ENCODE measurements around the gene PTGDS.

The PTGDS gene

GRCh38 chr9:136991993-136992818 is 14.9 kb downstream of the PTGDS start, which contains the start of gene PAXX:
Gene PAXX, plus strand, starts transcription at chr9:136992422. Its CDS starts 22 bp downstream, at chr9:136992444.
- no peak for TF ChIP-seq GATA2 (IDR thresholded peaks at IDR 0.05; ENCODE audit: low read depth, low read length)
- no peak for TF ChIP-seq GATA3 (IDR thresholded peaks at IDR 0.05; ENCODE audit: low read depth, low read length)

DNA sequence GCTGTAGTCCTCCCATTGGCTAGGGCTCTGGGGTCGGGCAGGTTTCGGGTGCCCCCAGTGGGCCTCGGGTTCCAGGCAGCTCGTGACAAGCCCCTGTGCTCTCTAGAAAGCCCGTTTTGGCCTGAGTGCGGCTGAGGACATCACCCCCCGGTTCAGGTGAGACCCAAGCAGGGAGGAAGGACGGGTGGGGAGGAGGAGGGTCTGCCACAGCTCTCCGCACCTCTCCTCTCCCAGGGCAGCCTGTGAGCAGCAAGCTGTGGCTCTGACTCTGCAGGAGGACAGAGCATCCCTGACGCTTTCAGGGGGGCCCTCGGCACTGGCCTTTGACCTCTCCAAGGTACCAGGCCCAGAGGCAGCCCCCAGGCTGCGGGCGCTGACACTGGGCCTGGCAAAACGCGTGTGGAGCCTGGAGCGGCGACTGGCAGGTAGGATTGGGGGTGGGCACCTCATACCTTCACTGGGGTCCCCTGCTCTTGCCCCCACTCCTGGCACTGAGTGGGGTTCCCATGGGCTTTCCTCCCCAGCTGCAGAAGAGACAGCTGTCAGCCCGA is 15.6 kb downstream of the PTGDS start:
- TF ChIP-seq GATA3 (IDR thresholded peaks at IDR 0.05; ENCODE audit: low read depth, low read length) (no peak), GATA2 (IDR thresholded peaks at IDR 0.05; ENCODE audit: low read depth, low read length) (no peak)

DNA sequence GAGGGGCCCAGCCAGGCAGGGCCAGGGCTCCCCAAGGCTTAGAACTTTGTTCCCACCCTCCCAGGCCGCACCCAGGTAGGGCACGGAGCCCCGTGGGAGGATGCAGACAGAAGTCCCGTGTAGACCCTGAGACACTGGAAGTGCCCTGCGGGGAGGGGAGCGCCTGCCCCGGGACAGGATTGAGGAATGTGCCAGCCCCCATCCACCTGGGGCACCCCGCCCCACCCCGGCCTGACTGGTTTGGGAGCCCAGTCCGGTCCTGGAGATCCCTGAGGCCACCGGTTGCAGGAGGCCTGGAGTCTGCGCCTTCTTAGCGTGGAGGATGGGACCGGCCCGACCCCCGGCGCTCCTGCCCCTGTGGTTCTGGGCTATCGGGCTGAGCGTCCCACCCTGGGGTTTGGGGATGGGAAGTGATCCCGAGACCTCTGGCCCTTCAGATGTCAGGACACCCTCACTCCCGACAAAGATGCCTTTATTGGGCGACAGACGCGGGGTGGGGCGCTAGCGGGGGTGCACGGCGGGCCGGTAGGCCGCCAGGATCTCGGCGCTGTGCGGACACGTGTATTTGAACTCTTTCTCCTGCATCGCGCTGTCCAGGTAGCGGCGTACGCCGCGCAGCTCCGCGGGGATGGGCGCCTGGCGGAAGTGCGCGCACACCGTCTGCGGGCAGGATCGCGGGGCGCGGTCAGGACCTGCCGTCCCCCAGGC is 17.0 kb downstream of the PTGDS start:
- TF ChIP-seq GATA2 (IDR thresholded peaks at IDR 0.05; ENCODE audit: low read depth, low read length), result no peak
- TF ChIP-seq GATA3 (IDR thresholded peaks at IDR 0.05; ENCODE audit: low read depth, low read length), result no peak

DNA sequence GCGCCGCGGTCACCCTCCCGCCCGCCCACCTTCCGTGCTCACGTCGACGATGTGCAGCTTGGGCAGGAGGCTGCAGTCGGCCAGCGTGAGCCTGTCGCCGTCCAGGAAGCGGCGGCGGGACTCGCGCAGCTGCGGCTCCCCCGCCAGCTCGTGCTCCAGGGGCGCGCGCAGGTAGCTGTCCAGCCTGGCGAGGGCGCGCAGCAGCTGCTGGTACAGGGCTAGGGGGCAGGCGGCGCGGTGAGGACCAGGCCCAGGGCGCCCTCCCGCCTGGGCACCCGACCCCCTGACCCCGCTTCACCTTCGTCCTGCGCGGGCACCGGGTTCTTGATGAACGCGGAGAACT is 17.6 kb downstream of the PTGDS start:
- no peak for TF ChIP-seq GATA2 (IDR thresholded peaks at IDR 0.05; ENCODE audit: low read depth, low read length)
- no peak for TF ChIP-seq GATA3 (IDR thresholded peaks at IDR 0.05; ENCODE audit: low read depth, low read length)

- TF ChIP-seq GATA2 (IDR thresholded peaks at IDR 0.05; ENCODE audit: low read depth, low read length) (no peak), GATA3 (IDR thresholded peaks at IDR 0.05; ENCODE audit: low read depth, low read length) (no peak)
Observed at GRCh38 chr9:136995362-136995761, 18.1 kb downstream of the PTGDS start.

DNA sequence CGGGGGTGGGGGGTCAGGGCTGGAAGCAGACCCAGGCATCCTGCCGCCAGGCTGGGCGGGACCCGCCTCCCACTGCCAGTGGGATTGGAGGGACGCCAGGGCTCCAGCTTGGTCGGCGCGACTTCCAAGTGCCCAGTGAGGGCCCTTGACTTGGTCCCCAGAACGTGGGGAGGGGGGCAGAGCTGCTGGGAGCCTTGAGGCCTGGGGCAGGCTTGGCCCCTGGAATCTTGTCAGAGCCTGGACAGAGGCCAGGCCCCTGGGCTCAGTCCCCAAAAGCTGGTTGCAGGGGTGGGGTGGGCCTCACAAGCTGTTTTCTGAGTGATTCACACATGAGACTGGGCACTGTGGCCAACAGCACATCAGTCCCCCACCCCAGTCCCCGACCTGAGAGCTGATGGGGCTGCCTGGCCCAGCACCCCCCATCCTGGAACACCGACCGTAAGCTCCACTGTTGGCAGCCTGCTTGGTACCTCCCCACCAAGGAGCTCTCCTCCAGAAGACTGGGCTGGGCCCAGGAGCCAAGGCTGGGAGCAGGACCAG is 18.5 kb downstream of the PTGDS start:
- TF ChIP-seq GATA3 (IDR thresholded peaks at IDR 0.05; ENCODE audit: low read depth, low read length), result no peak
- no peak for TF ChIP-seq GATA2 (IDR thresholded peaks at IDR 0.05; ENCODE audit: low read depth, low read length)

GRCh38 chr9:136996361-136997292 is 19.3 kb downstream of the PTGDS start, which contains the start of gene CLIC3:
Gene CLIC3, minus strand, starts transcription at chr9:136996568. Its CDS starts 25 bp downstream, at chr9:136996543.
- no peak for TF ChIP-seq GATA2 (IDR thresholded peaks at IDR 0.05; ENCODE audit: low read depth, low read length)
- no peak for TF ChIP-seq GATA3 (IDR thresholded peaks at IDR 0.05; ENCODE audit: low read depth, low read length)

- TF ChIP-seq GATA2 (IDR thresholded peaks at IDR 0.05; ENCODE audit: low read depth, low read length) (no peak), GATA3 (IDR thresholded peaks at IDR 0.05; ENCODE audit: low read depth, low read length) (no peak)
Observed at GRCh38 chr9:136997371-136997770, 20.1 kb downstream of the PTGDS start.

GRCh38 chr9:136997830-136998234 is 20.5 kb downstream of the PTGDS start:
- TF ChIP-seq GATA2 (IDR thresholded peaks at IDR 0.05; ENCODE audit: low read depth, low read length) (no peak), GATA3 (IDR thresholded peaks at IDR 0.05; ENCODE audit: low read depth, low read length) (no peak)

DNA sequence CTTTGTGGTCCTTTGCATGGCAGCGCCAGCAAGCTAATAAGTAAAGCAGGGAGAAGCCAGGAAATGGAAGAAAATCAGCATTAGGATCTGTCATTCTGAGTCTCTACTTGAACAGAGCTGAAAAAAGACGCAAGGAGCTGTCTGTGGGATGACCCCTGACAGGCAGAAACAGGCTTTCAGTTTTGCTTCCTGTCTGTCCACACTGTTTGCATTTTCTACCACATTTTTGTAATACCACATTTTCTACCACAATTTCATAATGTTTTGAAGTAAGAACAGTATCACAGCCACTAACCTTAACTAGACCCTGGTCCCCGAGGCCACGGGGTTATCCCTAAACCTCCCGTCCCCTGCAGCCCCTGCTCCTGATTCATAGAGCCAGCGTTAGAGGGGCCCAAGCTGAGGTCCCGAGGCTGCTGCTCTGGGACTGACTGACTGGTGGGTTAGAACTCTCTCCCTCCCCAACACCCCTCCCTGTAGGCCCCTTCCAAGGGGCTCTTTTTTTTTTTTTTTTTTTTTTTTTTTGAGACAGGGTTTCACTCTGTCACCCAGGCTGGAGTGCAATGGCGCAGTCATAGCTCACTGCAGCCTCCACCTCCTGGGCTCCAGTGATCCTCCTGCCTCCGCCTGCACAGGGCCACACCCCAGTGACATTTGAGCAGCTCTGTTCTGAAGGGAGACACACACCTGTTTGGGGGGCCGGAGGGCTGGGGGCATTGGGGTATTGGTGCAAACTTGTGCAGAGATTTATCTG is 23.1 kb downstream of the PTGDS start:
- TF ChIP-seq GATA3 (IDR thresholded peaks at IDR 0.05; ENCODE audit: low read depth, low read length) (no peak), GATA2 (IDR thresholded peaks at IDR 0.05; ENCODE audit: low read depth, low read length) (no peak)

DNA sequence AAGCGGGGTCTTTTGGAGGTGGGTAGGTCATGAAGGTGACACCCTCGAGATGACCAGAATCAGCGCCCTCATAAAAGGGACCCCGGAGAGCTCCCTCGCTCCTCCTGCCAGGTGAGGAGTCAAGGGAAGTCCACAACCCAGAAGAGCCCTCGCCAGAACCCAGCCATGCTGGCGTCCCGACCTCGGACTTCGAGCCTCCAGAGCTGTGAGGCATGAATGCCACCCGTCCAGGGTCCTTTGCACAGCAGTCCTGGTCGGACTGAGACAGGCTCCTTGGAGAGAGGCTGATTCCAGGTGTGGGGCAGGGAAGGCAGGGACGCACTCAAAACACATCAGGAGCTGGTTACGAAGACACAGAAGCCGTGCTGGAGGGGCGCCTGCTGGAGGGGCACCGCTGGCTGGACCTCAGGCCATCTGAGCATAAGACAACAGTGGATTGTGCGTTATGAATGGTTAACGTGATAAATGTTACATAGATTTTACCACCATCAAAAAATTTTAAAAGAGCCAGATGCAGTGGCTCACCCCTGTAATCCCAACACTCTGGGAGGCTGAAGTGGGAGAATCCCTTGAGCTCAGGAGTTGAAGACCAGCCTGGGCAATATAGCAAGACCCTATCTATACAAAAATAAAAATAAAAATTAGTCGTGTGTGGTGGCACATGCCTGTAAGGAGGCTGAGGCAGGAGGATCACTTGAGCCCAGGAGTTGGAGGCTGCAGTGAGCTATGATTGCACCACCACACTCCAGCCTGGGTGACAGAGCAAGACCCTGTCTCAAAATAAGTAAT is 24.7 kb downstream of the PTGDS start:
- no peak for TF ChIP-seq GATA2 (IDR thresholded peaks at IDR 0.05; ENCODE audit: low read depth, low read length)
- no peak for TF ChIP-seq GATA3 (IDR thresholded peaks at IDR 0.05; ENCODE audit: low read depth, low read length)

DNA sequence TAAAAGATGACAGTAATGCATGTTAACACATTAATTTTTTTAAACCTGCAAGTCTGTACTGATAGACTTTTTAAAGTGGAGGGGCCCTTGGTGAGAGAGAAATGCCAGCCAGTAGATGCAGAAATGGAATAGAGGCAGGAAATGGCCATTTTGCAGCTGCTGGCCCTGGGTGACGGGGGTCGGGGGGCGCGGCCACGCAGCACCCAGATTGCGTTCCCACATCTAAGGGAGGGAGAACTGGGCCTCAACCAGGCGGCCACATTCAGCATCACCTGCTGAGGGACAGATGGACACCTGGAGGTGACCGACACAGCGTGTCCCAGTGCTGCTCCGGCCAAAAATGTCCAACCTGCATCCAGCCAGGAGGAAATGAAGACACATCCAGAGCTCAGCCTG is 25.3 kb downstream of the PTGDS start:
- TF ChIP-seq GATA3 (IDR thresholded peaks at IDR 0.05; ENCODE audit: low read depth, low read length), result no peak
